CD4-positive, CD25-positive, alpha-beta regulatory T cell (primary cell): ENCODE measurements around the gene SLC39A7. TPM values are rescaled to one million over a fixed set of nuclear protein-coding genes. Genes with fewer than 3 reads are reported as not detected.
A peak's percentile ranks its signal among the peaks of the same experiment; 100 is the strongest.

ENCODE experiments used
- ATAC-seq, 2 donors: fragments of 150-1000 bp; cut with Tn5 transposase; one replicate each; pipeline ENCODE4 v1.10.0; 2021; ENCODE audit warnings: low read depth in 2 of 2, moderate number of reproducible peaks in 2 of 2, moderate library complexity in 1 of 2
- DNase-seq, 3 donors: peaks; one replicate each; pipeline versions ENCODE4 v3.0.0 to v3.0.0-alpha.2; 2012 to 2022; ENCODE audit warnings: mixed read lengths in 1 of 3
- H3K27ac ChIP-seq: one replicate; pipeline ENCODE4 v1.7.0; 2013; ENCODE audit warnings: mild to moderate bottlenecking, low read length; ENCODE audit not compliant: insufficient read depth, poor library complexity, severe bottlenecking
- H3K27me3 ChIP-seq: one replicate; pipeline ENCODE4 v1.7.0; 2013; ENCODE audit warnings: low read length; ENCODE audit not compliant: control insufficient read depth, insufficient read depth
- H3K36me3 ChIP-seq: one replicate; pipeline ENCODE4 v1.7.0; 2013; ENCODE audit warnings: mild to moderate bottlenecking, low read length, moderate library complexity; ENCODE audit not compliant: control insufficient read depth, insufficient read depth
- H3K4me1 ChIP-seq: 2 replicates; pipeline ENCODE4 v1.7.0; 2013; ENCODE audit warnings: mild to moderate bottlenecking, low read length; ENCODE audit not compliant: insufficient read depth, control insufficient read depth, poor library complexity, severe bottlenecking
- H3K4me3 ChIP-seq: one replicate; pipeline ENCODE4 v1.7.0; 2013; ENCODE audit warnings: low read depth, mild to moderate bottlenecking, low read length, moderate library complexity
- H3K9me3 ChIP-seq, 2 experiments: 1 replicate in 1 of 2; 2 replicates in 1 of 2; pipeline ENCODE4 v1.7.0; 2013; ENCODE audit warnings: low read length in 2 of 2, mild to moderate bottlenecking in 1 of 2, moderate library complexity in 1 of 2; ENCODE audit not compliant: control insufficient read depth in 2 of 2
- H3K27ac Mint-ChIP-seq, 3 donors: one replicate each; pipeline ENCODE4 v1.8.0; 2020 to 2022; ENCODE audit warnings: mild to moderate bottlenecking in 3 of 3, mixed read lengths in 3 of 3, moderate library complexity in 2 of 3
- H3K27me3 Mint-ChIP-seq: one replicate; pipeline ENCODE4 v1.8.0; 2022; ENCODE audit warnings: mild to moderate bottlenecking, mixed read lengths
- H3K36me3 Mint-ChIP-seq: one replicate; pipeline ENCODE4 v1.8.0; 2020; ENCODE audit warnings: mixed read lengths
- H3K4me1 Mint-ChIP-seq, 4 donors: one replicate each; pipeline ENCODE4 v1.8.0; 2020 to 2022; ENCODE audit warnings: mixed read lengths in 4 of 4, mild to moderate bottlenecking in 1 of 4
- H3K4me3 Mint-ChIP-seq, 4 donors: one replicate each; pipeline ENCODE4 v1.8.0; 2020 to 2022; ENCODE audit warnings: mild to moderate bottlenecking in 4 of 4, mixed read lengths in 4 of 4, moderate library complexity in 3 of 4
- H3K9me3 Mint-ChIP-seq, 7 donors: one replicate each; pipeline ENCODE4 v1.8.0; 2020 to 2022; ENCODE audit warnings: mixed read lengths in 7 of 7, mild to moderate bottlenecking in 3 of 7, moderate library complexity in 2 of 7
- polyA plus RNA-seq, 4 donors: library from polyadenylated mRNA; unstranded; fragments of 300-500 nt; fragmentation: Illumina TruSeq; gene quantifications; one replicate each; pipeline ENCODE4 v1.2.3, GENCODE V29; 2021
- total RNA-seq: library from RNA; stranded (reverse); gene quantifications from one replicate; pipeline ENCODE4 v1.2.3, GENCODE V29; 2022

Gene SLC39A7
- total and polyA plus RNA-seq, 5 donors from 2014 or later: 11.4 to 27.3 (median 24.1) TPM

DNA sequence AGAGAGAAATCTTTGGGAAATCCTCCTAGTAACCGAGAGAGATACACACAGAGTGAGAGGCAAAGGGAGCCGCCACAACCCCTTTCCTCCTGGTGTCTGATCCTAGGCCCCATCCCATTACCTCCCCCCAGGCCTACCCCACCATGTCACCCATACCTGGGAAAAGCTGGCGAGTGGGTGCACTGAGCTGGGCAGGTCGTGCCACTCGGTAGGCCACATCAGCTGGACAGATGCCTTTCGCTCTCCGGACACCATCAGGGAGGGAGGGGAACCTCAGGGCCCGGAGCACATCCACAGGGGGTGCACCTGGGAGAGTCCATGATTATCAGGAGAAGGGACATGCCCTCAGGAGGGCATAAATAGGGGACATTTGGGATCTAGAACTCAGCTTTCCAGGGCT is 11.5 kb upstream of the SLC39A7 start:
- no peak for DNase-seq
- no peak overlapping the region for H3K27ac Mint-ChIP-seq
- Histone ChIP-seq H3K9me3 (no peaks in the 10 kb centered on the region), H3K4me1 (peaks cover 25% of the 10 kb centered on the region), H3K4me3 (no peak overlapping the region), H3K36me3 (no peaks in the 10 kb centered on the region), H3K27me3 (peaks cover 14% of the 10 kb centered on the region), H3K27ac (no peak overlapping the region)
- peaks cover 6% of the 10 kb centered on the region for H3K36me3 Mint-ChIP-seq
- H3K4me3 Mint-ChIP-seq: no peak overlapping the region
- H3K4me1 Mint-ChIP-seq: peaks cover 0 to 38% (median 15%) of the 10 kb centered on the region in 4 donors
- peaks cover 0 to 5% (median 0%) of the 10 kb centered on the region in 7 donors for H3K9me3 Mint-ChIP-seq
- ATAC-seq: no peak
- H3K27me3 Mint-ChIP-seq: peaks cover 67% of the 10 kb centered on the region

DNA sequence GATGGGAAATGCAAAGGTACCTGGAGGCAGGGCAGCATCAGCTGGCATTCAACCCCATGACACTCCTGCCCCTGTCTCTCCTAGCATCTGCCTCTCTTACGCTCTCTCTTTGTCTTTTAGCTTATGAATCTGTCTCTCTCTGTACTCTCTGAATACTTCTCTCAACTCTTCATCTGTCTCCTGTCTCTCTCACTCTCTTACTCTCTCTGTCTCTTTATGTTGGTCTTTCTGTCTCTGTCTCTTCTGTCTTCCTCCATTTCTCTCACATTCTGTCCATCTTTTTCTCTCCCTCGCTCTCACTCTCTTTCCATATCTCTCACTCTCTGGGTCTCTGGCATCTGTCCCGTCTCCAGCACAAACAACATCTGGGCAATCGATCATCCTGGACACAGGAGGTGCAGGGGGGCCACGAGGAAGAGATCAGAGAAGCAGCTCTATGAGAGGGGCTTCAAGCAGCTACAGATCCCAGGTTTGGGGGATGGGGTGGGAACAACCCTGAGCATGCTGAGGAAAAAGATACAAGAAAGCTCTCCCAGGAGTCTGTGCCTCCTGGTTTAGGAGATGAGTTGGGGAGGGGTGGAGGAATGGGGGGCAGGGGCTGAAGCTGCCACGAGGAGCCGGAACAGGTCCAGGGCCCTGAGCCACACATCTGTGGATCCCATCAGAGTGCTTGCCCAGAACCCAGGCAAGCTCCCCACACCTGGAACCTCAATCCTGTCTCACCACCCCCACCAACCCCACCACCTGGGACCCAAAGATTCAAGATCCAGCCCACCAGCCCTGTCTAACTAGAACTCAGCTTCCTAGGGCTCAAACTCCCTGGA is 10.8 kb upstream of the SLC39A7 start:
- H3K4me1 ChIP-seq: peaks cover 21% of the 10 kb centered on the region
- no peak overlapping the region for H3K4me3 Mint-ChIP-seq
- H3K9me3 Mint-ChIP-seq: peaks cover 0 to 5% (median 0%) of the 10 kb centered on the region in 7 donors
- peaks cover 14% of the 10 kb centered on the region for H3K27me3 ChIP-seq
- no peak overlapping the region for H3K27ac Mint-ChIP-seq
- H3K27me3 Mint-ChIP-seq: peaks cover 62% of the 10 kb centered on the region
- no peaks in the 10 kb centered on the region for H3K9me3 ChIP-seq
- H3K4me3 ChIP-seq: no peak overlapping the region
- DNase-seq (no peak), ATAC-seq (no peak)
- peaks cover 6% of the 10 kb centered on the region for H3K36me3 ChIP-seq
- H3K36me3 Mint-ChIP-seq: peaks cover 9% of the 10 kb centered on the region
- H3K27ac ChIP-seq: no peak overlapping the region
- H3K4me1 Mint-ChIP-seq: peaks cover 0 to 32% (median 10%) of the 10 kb centered on the region in 4 donors

DNA sequence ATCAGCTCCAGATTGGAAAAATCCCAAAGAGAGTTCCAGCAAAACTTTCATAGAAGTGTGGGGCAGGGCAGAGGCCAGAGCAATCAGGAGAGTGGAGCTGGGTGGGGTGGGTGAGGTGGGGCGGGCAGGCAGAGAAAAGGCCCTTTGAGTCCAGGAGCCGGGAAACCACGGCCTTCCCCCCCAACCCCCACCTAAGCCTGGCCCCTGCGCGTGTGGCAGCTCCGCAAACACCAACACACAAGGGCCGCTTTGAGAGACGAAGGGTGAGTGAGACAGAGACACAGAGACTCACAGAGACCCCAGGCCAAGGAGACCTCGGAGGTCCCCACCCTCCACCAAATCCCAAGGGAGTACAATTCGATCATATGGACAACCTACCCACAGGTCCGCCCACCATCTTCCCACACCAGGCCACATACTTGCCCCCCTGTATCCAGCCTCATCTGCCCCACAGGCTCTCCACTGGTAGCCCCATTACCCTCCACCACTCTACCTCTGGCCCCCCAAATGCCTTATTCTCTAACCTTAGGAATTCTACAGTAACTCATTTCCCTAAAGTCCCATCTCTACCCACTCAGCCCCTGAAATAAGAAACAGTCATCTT is 10.1 kb upstream of the SLC39A7 start:
- H3K27me3 Mint-ChIP-seq: peaks cover 62% of the 10 kb centered on the region
- Histone ChIP-seq H3K27me3 (peaks cover 14% of the 10 kb centered on the region), H3K4me1 (peaks cover 21% of the 10 kb centered on the region), H3K27ac (no peak overlapping the region), H3K4me3 (no peak overlapping the region), H3K9me3 (no peaks in the 10 kb centered on the region), H3K36me3 (peaks cover 14% of the 10 kb centered on the region)
- ATAC-seq: no peak
- H3K4me3 Mint-ChIP-seq: peak overlapping the region in 3 of 4 donors; percentile 4 to 15 (median 9)
- no peak for DNase-seq
- peaks cover 0 to 5% (median 0%) of the 10 kb centered on the region in 7 donors for H3K9me3 Mint-ChIP-seq
- H3K36me3 Mint-ChIP-seq: peaks cover 16% of the 10 kb centered on the region
- peaks cover 0 to 34% (median 12%) of the 10 kb centered on the region in 4 donors for H3K4me1 Mint-ChIP-seq
- no peak overlapping the region for H3K27ac Mint-ChIP-seq

DNA sequence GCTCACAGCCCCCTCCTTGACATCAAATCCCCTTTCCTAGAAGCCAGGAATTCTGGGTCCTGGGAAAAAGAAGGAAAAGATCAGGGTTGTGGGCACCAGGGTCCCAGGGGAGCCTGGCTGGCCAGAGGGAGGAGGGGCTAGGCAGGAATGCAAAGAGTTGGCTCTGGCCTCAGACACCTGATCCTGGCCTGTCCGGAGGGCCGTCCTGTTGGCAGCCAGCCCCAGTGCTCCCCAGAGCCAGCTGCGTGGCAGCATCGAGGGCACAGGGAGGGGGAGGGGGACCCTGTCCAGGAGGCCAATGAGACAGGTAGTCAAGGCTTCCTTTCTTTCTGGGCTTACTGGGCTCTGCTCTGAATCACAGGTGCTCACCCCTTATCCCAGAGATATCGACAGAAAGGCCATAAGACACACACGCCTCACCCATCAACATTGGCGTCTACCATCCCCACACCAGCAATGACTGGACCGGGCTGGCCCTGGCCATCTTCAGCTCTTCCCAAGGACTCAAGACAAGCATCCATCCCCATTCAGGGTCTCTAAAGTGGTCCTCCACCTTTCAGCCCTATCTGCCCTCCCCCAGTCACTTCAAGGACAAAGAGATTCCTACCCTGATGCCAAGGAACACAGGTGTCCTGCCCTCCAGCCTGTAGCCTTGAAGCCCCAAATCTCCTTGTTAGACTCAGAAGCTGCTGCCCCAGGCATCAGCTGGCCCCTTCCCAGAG is 9.1 kb upstream of the SLC39A7 start:
- DNase-seq (no peak), ATAC-seq (no peak)
- Mint-ChIP-seq H3K9me3 (peaks cover 0 to 5% (median 0%) of the 10 kb centered on the region in 7 donors), H3K27me3 (peaks cover 56% of the 10 kb centered on the region), H3K4me1 (peaks cover 0 to 39% (median 16%) of the 10 kb centered on the region in 4 donors), H3K27ac (peak overlapping the region in 1 of 3 donors; percentile 27), H3K36me3 (peaks cover 22% of the 10 kb centered on the region), H3K4me3 (peak overlapping the region in 2 of 4 donors; percentile 53 to 88)
- H3K4me3 ChIP-seq: no peak overlapping the region
- H3K9me3 ChIP-seq: no peaks in the 10 kb centered on the region
- no peak overlapping the region for H3K27ac ChIP-seq
- H3K4me1 ChIP-seq: peaks cover 21% of the 10 kb centered on the region
- H3K36me3 ChIP-seq: peaks cover 23% of the 10 kb centered on the region
- H3K27me3 ChIP-seq: peaks cover 14% of the 10 kb centered on the region

DNA sequence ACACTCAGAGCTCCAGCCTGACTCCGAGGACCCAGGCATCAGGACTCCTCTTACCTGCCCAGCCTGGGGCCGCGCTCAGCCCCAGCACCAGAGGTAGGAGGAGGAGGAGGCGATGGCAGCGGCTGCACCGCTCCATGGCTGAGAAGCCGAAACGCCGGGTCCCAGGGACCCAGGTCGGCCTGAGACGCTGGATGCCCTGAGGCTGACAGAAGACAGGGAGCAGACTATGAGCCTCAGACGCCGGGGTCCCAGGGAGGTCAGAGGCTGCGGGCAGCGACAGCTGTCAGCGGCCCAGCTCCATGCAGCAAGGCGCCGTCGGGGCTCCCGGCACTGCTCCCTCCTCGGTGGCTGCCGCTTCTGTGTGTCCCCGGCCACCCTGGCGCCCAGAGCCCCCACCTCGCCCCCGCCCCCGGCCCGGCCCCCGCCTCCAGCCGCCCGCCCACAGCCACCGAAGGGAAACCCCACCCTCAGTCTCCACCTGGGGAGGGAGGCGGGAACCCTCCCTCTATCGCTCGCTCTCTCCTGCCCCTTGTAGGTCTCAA is 8.5 kb upstream of the SLC39A7 start, which contains the start of gene COL11A2:
TSS of gene COL11A2 (minus strand) at position 363 of the 542 bp plus-strand sequence. CDS start at position 136, 227 bp downstream.
- H3K4me1 Mint-ChIP-seq: peaks cover under 1 to 42% (median 17%) of the 10 kb centered on the region in 4 donors
- ATAC-seq: peak; percentile 21 to 38
- peak within 1 kb of the TSS; percentile 48 for H3K4me3 ChIP-seq

DNA sequence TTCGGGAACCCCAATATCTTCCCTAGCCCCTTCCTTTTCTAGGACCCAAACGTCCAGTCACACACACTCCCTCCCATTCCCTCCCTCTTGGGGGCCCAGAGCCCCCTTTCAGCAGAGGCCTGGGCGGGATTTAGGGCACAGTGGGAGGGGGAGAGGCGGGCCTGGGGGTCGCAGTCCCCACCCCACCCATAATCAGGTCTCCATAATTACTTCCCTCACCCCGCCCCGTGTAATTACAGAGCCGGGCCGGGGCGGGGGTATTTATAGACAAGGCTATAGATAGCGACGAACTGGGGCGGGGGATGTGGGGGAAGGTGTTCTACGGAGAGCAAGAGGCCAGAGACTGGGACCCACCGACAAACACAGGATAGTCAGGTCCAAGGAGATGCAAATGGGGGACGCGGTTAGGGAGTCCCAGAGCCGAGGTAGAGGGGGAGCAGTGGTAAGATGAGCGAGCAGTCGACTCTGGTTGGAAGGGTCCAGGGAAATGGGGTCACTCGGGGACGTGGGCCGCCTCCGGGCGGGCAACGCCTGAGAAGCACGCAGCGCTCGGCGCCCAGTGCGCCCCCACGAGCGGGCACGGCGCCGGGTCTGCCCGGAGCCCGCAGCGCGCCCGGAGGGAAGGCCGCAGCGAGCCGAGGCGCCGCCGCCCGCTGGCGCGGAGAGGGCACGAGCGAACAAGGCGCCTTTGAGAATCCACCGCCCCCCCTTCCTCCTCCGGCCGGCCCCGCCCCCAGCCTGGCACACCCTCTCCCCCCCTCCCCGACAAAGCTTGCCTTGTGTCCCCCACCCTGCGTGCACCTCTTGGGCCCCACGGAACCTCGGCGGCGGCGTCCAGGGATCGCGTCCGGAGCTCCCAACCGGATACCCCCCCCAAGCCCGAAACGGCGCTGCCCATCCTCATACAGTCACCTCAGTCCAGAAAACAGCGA is 7.7 kb upstream of the SLC39A7 start:
- peak overlapping the region; percentile 48 for H3K4me3 ChIP-seq
- H3K27ac Mint-ChIP-seq: peak overlapping the region in 2 of 3 donors; percentile 32 to 67

More for the DNA sequence above, 8.5 kb upstream of the SLC39A7 start, which contains the start of gene COL11A2:
- Mint-ChIP-seq H3K27me3 (peaks cover 50% of the 10 kb centered on the region), H3K36me3 (peaks cover 24% of the 10 kb centered on the region), H3K9me3 (peaks cover 0 to 5% (median 0%) of the 10 kb centered on the region in 7 donors), H3K4me3 (peak within 1 kb of the TSS; percentile 82 to 92 (median 86)), H3K27ac (peak within 1 kb of the TSS in 1 of 3 donors; percentile 67)
- H3K4me1 ChIP-seq: peaks cover 22% of the 10 kb centered on the region
- H3K9me3 ChIP-seq: no peaks in the 10 kb centered on the region
- H3K27me3 ChIP-seq: peaks cover 14% of the 10 kb centered on the region
- DNase-seq: peak in 1 of 3 donors; percentile 27
- H3K27ac ChIP-seq: no peak within 1 kb of the TSS
- peaks cover 30% of the 10 kb centered on the region for H3K36me3 ChIP-seq

More for the DNA sequence above, 7.7 kb upstream of the SLC39A7 start:
- Mint-ChIP-seq H3K27me3 (peaks cover 46% of the 10 kb centered on the region), H3K4me1 (peaks cover 6 to 46% (median 23%) of the 10 kb centered on the region in 4 donors), H3K9me3 (peaks cover 0 to 5% (median 0%) of the 10 kb centered on the region in 7 donors), H3K4me3 (peak overlapping the region; percentile 82 to 92 (median 86)), H3K36me3 (peaks cover 28% of the 10 kb centered on the region)
- no peaks in the 10 kb centered on the region for H3K9me3 ChIP-seq
- DNase-seq (no peak), ATAC-seq (peak; percentile 22 to 30)
- no peak overlapping the region for H3K27ac ChIP-seq
- H3K4me1 ChIP-seq: peaks cover 30% of the 10 kb centered on the region
- H3K27me3 ChIP-seq: peaks cover 13% of the 10 kb centered on the region
- H3K36me3 ChIP-seq: peaks cover 32% of the 10 kb centered on the region
